AG04450 (cell line): ENCODE data around the gene RALGPS1. TPM values are rescaled to one million over a fixed set of nuclear protein-coding genes. Genes with fewer than 3 reads are reported as not detected.

ENCODE experiments used
- CTCF ChIA-PET: fragments of 300-600, 350-600 bp; formaldehyde crosslinking; extraction: SDS; loops from one replicate; lab custom pipeline; 2022; ENCODE audit warnings: antibody characterized with exemption, inconsistent platforms; lab: Charles Lee
- POLR2A ChIA-PET: fragments of 350-600 bp; formaldehyde crosslinking; extraction: SDS; loops from one replicate; lab custom pipeline; 2021; ENCODE audit warnings: antibody characterized with exemption, inconsistent platforms; lab: Yijun Ruan, JAX
- DNase-seq: peaks from one replicate; pipeline ENCODE4 v3.0.0-alpha.2; 2011; ENCODE audit warnings: low read depth, low spot score
- H3K27ac ChIP-seq: one replicate; pipeline ENCODE4 v1.5.1; 2012; ENCODE audit warnings: low read depth, low read length, control low read depth
- H3K27me3 ChIP-seq: one replicate; pipeline ENCODE4 v1.6.0; 2012; ENCODE audit warnings: low read length; ENCODE audit not compliant: control insufficient read depth, insufficient read depth
- H3K4me3 ChIP-seq: 2 replicates; pipeline ENCODE4 v1.5.1; 2011; ENCODE audit warnings: mild to moderate bottlenecking, low read depth, low read length, control low read depth
- H3K9me3 ChIP-seq: 2 replicates; pipeline ENCODE4 v1.5.1; 2012; ENCODE audit warnings: low read length; ENCODE audit not compliant: control insufficient read depth, insufficient read depth
- CTCF ChIP-seq: IDR thresholded peaks from 2 replicates; pipeline ENCODE4 v1.5.1; 2011; ENCODE audit warnings: low read depth, low read length, control low read depth, inconsistent platforms
- polyA plus RNA-seq: library from polyadenylated mRNA; depleted of rRNA; stranded (reverse); fragments of >200 nt; gene quantifications from 2 replicates; pipeline ENCODE4 v1.2.3, GENCODE V29; 2011

Gene RALGPS1
- polyA plus RNA-seq, 1 experiment, result 4.6 TPM

- TF ChIP-seq CTCF, result no peak
- peak overlapping the region; percentile 78 for H3K27ac ChIP-seq
- POLR2A ChIA-PET, result interaction anchor here (0.5 to 3.5 kb wide), 4 partner anchors 26 to 611 kb away, joined by 4 to 45 read pairs (median 17); partner anchors contain the start of gene ANGPTL2
- no peaks in the 10 kb centered on the region; the same call in 1 of the 2 replicates for H3K9me3 ChIP-seq
- no peak overlapping the region for H3K4me3 ChIP-seq
- no peaks in the 10 kb centered on the region for H3K27me3 ChIP-seq
- DNase-seq, result no peak
- CTCF ChIA-PET, result interaction anchor here (0.6 to 1.1 kb wide), 2 partner anchors 9 to 269 kb away, joined by 3 read pairs; no protein-coding TSS in a partner anchor
Measured at GRCh38 chr9:127188396-127188795, 273.8 kb downstream of the RALGPS1 start.

GRCh38 chr9:127189628-127190027, 275.0 kb downstream of the RALGPS1 start:
- H3K9me3 ChIP-seq, result no peaks in the 10 kb centered on the region; the same call in 1 of the 2 replicates
- CTCF ChIA-PET, result interaction anchor here (0.7 kb wide), 1 partner anchor 9 kb away, joined by 3 read pairs; no protein-coding TSS in a partner anchor

GRCh38 chr9:127192744-127193143, 278.2 kb downstream of the RALGPS1 start:
- POLR2A ChIA-PET, result no interaction called here
- H3K4me3 ChIP-seq, result no peak overlapping the region
- no peak for DNase-seq
- no peak overlapping the region for H3K27ac ChIP-seq
- no peaks in the 10 kb centered on the region; the same call in 1 of the 2 replicates for H3K9me3 ChIP-seq
- CTCF ChIA-PET, result no interaction called here
- no peaks in the 10 kb centered on the region for H3K27me3 ChIP-seq
- TF ChIP-seq CTCF, result no peak

More at GRCh38 chr9:127189628-127190027, 275.0 kb downstream of the RALGPS1 start:
- Histone ChIP-seq H3K4me3 (no peak overlapping the region), H3K27ac (no peak overlapping the region), H3K27me3 (no peaks in the 10 kb centered on the region)
- POLR2A ChIA-PET, result no interaction called here
- no peak for DNase-seq
- TF ChIP-seq CTCF, result no peak

GRCh38 chr9:127193483-127193882, 278.9 kb downstream of the RALGPS1 start:
- TF ChIP-seq CTCF, result no peak
- no peaks in the 10 kb centered on the region; the same call in 1 of the 2 replicates for H3K9me3 ChIP-seq
- no peak for DNase-seq
- ChIA-PET CTCF (no interaction called here), POLR2A (no interaction called here)
- H3K4me3 ChIP-seq, result no peak overlapping the region
- H3K27me3 ChIP-seq, result no peaks in the 10 kb centered on the region
- no peak overlapping the region for H3K27ac ChIP-seq

GRCh38 chr9:127194881-127195713, 280.5 kb downstream of the RALGPS1 start:
- CTCF ChIA-PET, result interaction anchor here (0.9 kb wide), 1 partner anchor 49 kb away, joined by 3 read pairs; no protein-coding TSS in a partner anchor

More at GRCh38 chr9:127194881-127195713, 280.5 kb downstream of the RALGPS1 start:
- POLR2A ChIA-PET, result no interaction called here
- 0 out of 2 replicates have a peak, but pooled peaks have one; percentile 21 for TF ChIP-seq CTCF
- DNase-seq, result no peak
- Histone ChIP-seq H3K4me3 (no peak overlapping the region), H3K27ac (no peak overlapping the region), H3K27me3 (no peaks in the 10 kb centered on the region), H3K9me3 (no peaks in the 10 kb centered on the region; the same call in 1 of the 2 replicates)
